Left lung (tissue), 10 donors: ENCODE results near the gene C16orf86. TPM values are rescaled to one million over a fixed set of nuclear protein-coding genes. Genes with fewer than 3 reads are reported as not detected.

ENCODE experiments used
- ATAC-seq: fragments of 200-7000 bp; cut with Tn5 transposase; one replicate; pipeline ENCODE4 v1.9.1; 2020; ENCODE audit warnings: moderate library complexity
- DNase-seq, 4 donors: peaks; one replicate each; pipeline ENCODE4 v3.0.0-alpha.2; 2013 to 2020
- H3K27ac ChIP-seq, 2 donors: fragments of 200-600 bp; sonication (generic) in 1 of 2; one replicate each; pipeline versions ENCODE4 v1.5.0 to v1.8.0; 2020 to 2021
- H3K27me3 ChIP-seq, 2 donors: fragments of 200-600 bp; sonication (generic) in 1 of 2; one replicate each; pipeline versions ENCODE4 v1.5.0 to v1.8.0; 2020 to 2021
- H3K36me3 ChIP-seq, 2 donors: fragments of 200-600 bp; sonication (generic) in 1 of 2; one replicate each; pipeline versions ENCODE4 v1.5.0 to v1.8.0; 2020 to 2021
- H3K4me1 ChIP-seq, 2 donors: fragments of 200-600 bp; one replicate each; pipeline ENCODE4 v1.8.0; 2021
- H3K4me3 ChIP-seq, 2 donors: fragments of 200-600 bp; sonication (generic) in 1 of 2; one replicate each; pipeline versions ENCODE4 v1.5.0 to v1.8.0; 2020 to 2021; ENCODE audit warnings: mild to moderate bottlenecking in 1 of 2
- H3K9me3 ChIP-seq, 2 donors: fragments of 200-600 bp; sonication (generic) in 1 of 2; one replicate each; pipeline versions ENCODE4 v1.5.0 to v1.8.0; 2020 to 2021
- intact Hi-C, 2 donors: fragments of 100-400 bp; cut with DNase I; formaldehyde crosslinking; loops; one replicate each; pipeline versions ENCODE4 v1.11.2 to v1.14.2; 2022
- polyA plus RNA-seq, 6 donors: library from polyadenylated mRNA; unstranded; fragments of 120-200 nt; gene quantifications; one replicate each; pipeline ENCODE4 v1.2.1, GENCODE V29; 2013; ENCODE audit not compliant: insufficient read length in 6 of 6
- total RNA-seq, 2 donors: library from RNA; stranded (reverse); fragmentation: NEBNext Ultra II Directional; extraction: Animal tissue kit (Norgen Biotek cat#: 25700); gene quantifications; one replicate each; pipeline ENCODE4 v1.2.1, GENCODE V29; 2021
- TF ChIP-seq, protein P1 (sequence below), 2 donors: fragments of 200-600 bp; sonication (generic) in 1 of 2; IDR thresholded peaks; one replicate each; pipeline versions ENCODE4 v1.5.0 to v1.8.0; 2021; ENCODE audit warnings: antibody characterized with exemption in 2 of 2
- donor health status: DM: no; HTN: yes; CAD: no.
- donor health status: DM: no; HTN: no; CAD: no.

C16orf86 gene
- total and polyA plus RNA-seq, 8 donors = 2.3 to 3.6 (median 2.7) TPM

DNA sequence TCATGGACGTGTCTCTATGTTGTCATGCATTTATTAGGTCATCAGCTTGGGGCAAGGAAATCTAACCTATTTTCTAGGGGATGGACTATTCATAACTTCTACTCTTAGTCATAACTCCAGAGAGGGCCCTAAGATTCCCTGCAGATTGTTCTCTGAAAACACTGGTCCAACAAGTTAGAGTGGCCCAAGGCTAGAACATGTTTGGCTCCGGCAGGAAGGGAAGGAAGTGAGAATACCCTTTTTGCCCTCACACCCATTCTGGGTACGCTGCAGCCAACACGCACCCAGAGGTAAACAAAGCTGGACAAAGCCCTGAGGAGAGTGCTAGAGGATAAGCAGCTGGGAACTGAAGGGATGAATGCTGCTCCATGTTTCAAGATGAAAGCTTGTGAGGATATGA is 9.9 kb downstream of the C16orf86 start:
- no peak for ATAC-seq
- TF ChIP-seq, protein P1, sequence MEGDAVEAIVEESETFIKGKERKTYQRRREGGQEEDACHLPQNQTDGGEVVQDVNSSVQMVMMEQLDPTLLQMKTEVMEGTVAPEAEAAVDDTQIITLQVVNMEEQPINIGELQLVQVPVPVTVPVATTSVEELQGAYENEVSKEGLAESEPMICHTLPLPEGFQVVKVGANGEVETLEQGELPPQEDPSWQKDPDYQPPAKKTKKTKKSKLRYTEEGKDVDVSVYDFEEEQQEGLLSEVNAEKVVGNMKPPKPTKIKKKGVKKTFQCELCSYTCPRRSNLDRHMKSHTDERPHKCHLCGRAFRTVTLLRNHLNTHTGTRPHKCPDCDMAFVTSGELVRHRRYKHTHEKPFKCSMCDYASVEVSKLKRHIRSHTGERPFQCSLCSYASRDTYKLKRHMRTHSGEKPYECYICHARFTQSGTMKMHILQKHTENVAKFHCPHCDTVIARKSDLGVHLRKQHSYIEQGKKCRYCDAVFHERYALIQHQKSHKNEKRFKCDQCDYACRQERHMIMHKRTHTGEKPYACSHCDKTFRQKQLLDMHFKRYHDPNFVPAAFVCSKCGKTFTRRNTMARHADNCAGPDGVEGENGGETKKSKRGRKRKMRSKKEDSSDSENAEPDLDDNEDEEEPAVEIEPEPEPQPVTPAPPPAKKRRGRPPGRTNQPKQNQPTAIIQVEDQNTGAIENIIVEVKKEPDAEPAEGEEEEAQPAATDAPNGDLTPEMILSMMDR (IDR thresholded peaks at IDR 0.05) = no peak
- Histone ChIP-seq H3K9me3 (no peaks in the 10 kb centered on the region), H3K27ac (peak overlapping the region in 1 of 2 donors; percentile 45), H3K4me1 (peaks cover 27 to 54% of the 10 kb centered on the region in 2 donors), H3K36me3 (peaks cover 0 to 17% of the 10 kb centered on the region in 2 donors), H3K4me3 (no peak overlapping the region), H3K27me3 (no peaks in the 10 kb centered on the region)
- intact Hi-C loops = loop anchor here in 1 of 2 donors (10.0 kb wide), 2 partner anchors 148 to 248 kb away; no protein-coding TSS in a partner anchor
- no peak for DNase-seq

- H3K9me3 ChIP-seq = no peaks in the 10 kb centered on the region
- H3K36me3 ChIP-seq = peaks cover 0 to 17% of the 10 kb centered on the region in 2 donors
- intact Hi-C loops = loop anchor here in 1 of 2 donors (10.0 kb wide), 2 partner anchors 148 to 248 kb away; no protein-coding TSS in a partner anchor
- no peaks in the 10 kb centered on the region for H3K27me3 ChIP-seq
- peaks cover 27 to 52% of the 10 kb centered on the region in 2 donors for H3K4me1 ChIP-seq
- TF ChIP-seq, protein P1 (IDR thresholded peaks at IDR 0.05) = no peak
- no peak overlapping the region for H3K4me3 ChIP-seq
- DNase-seq = no peak
- peak overlapping the region in 1 of 2 donors; percentile 45 for H3K27ac ChIP-seq
- no peak for ATAC-seq
Measured at GRCh38 chr16:67676939-67677338, 10.3 kb downstream of the C16orf86 start.

GRCh38 chr16:67677712-67678111 is 11.1 kb downstream of the C16orf86 start:
- DNase-seq = no peak
- ATAC-seq = no peak
- no peak overlapping the region for H3K4me3 ChIP-seq
- H3K27me3 ChIP-seq = no peaks in the 10 kb centered on the region
- TF ChIP-seq, protein P1 (IDR thresholded peaks at IDR 0.05) = no peak
- no peak overlapping the region for H3K27ac ChIP-seq
- H3K4me1 ChIP-seq = peaks cover 22 to 44% of the 10 kb centered on the region in 2 donors
- H3K36me3 ChIP-seq = peaks cover 0 to 22% of the 10 kb centered on the region in 2 donors
- no peaks in the 10 kb centered on the region for H3K9me3 ChIP-seq
- intact Hi-C loops = loop anchor here in 1 of 2 donors (10.0 kb wide), 2 partner anchors 147 to 247 kb away; no protein-coding TSS in a partner anchor

DNA sequence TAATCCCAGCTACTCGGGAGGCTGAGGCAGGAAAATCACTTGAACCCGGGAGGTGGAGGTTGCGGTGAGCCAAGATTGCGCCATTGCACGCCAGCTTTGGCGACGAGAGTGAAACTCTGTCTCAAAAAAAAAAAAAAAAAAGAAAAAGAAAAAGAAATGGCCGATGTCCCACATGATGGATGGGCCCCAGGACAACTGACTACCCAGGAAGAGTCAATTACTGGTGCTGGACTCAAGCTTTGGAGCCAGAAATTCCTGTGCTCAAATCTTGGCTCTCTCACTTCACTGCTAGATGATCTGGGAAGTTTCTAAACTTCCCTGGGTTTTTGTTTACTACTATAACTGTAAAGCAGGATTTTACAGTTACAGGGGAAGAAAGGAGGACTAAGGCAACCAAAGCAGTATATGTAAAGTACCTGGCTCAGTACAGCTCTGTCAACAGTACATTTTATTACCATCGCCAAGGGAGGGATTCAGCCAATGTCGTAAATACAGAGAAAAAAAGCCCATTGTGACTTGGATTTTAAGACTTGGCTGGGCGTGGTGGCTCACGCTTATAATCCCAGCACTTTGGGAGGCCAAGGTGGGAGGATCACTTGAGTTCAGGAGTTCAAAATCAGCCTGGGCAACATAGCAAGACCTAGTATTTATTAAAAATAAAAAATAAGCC is 11.9 kb downstream of the C16orf86 start:
- H3K4me3 ChIP-seq = no peak overlapping the region
- no peak overlapping the region for H3K27ac ChIP-seq
- H3K36me3 ChIP-seq = peaks cover 0 to 29% of the 10 kb centered on the region in 2 donors
- no peaks in the 10 kb centered on the region for H3K9me3 ChIP-seq
- intact Hi-C loops = loop anchor here in 1 of 2 donors (10.0 kb wide), 2 partner anchors 146 to 246 kb away; no protein-coding TSS in a partner anchor
- peaks cover 15 to 36% of the 10 kb centered on the region in 2 donors for H3K4me1 ChIP-seq
- no peaks in the 10 kb centered on the region for H3K27me3 ChIP-seq
- DNase-seq (no peak), ATAC-seq (no peak)
- TF ChIP-seq, protein P1 (IDR thresholded peaks at IDR 0.05) = no peak
